ENCODE measurements around the gene HTT-AS.

The HTT-AS gene

DNA sequence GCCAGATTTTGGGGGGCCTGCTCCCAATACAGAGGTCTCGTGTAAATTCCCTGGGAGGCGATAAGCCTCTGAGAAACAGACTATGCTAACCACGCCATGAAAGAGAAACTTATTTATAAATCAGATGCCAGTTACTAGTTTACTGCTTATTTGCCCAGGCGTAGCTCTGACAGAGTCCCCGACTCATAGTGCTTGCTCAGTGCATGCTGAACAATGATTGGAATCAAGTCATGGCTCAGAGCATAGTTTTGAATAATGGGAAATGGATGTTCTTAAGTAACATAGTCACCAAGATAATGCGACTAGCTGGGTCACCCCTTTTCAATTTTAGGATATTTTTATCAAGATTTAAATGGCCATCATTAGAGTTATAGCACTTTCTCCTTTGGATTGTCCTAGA lies 40.0 kb upstream of the HTT-AS start:
- TF ChIP-seq SIN3A (IDR thresholded peaks at IDR 0.05; ENCODE audit: borderline replicate concordance, insufficient read depth, low read length) (no peak), POLR2AphosphoS5 (IDR thresholded peaks at IDR 0.05; ENCODE audit: low read depth, low read length) (no peak), REST (IDR thresholded peaks at IDR 0.05; ENCODE audit: insufficient read depth in 1 of 2, low read depth in 2 of 2, low read length in 2 of 2) (no peak), TAF1 (IDR thresholded peaks at IDR 0.05; ENCODE audit: borderline replicate concordance, insufficient read depth, low read length) (no peak), FOXP2 (optimal IDR thresholded peaks at IDR 0.05; ENCODE audit: borderline replicate concordance, extremely low read depth, extremely low read length, insufficient read depth) (no peak)

DNA sequence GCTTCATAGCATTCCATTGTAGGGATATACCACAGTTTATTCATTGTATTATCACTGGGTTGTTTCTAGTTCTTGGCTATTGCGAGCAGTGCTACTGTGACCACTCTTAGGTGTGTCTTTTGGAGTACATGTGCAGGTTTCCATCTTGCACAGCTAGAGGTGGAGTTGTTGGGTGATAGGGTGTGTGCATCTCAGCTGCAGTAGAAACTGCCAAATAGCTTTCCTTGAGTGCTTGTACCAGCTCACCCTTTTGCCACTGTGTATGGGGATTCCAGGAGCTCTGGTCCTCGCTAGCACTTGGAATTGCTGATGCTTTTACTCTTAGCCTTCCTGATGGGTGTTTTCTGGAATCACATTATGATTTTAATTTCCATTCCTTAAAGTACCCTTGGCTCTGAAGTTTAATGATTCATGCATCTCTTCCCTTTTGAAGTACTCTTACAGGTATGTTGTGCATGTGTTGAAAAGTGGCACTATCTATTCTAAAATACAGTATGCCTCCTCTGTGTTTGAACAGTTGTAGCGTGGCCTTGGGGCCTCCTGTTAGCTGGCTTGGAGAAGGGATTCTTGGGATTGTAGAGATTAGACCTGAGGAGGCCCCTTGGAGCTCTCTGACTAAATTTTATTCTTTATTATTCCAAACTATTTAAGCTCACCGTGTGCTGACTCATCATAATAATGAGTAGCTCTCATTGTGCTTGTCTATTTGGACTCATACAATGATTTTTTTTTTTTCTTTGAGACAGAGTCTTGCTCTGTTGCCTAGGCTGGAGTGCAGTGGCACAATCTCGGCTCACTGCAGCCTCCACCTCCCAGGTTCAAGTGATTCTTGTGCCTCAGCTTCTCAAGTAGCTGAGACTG lies 38.5 kb upstream of the HTT-AS start:
- TF ChIP-seq POLR2AphosphoS5 (IDR thresholded peaks at IDR 0.05; ENCODE audit: low read depth, low read length) (no peak), REST (IDR thresholded peaks at IDR 0.05; ENCODE audit: insufficient read depth in 1 of 2, low read depth in 2 of 2, low read length in 2 of 2) (no peak), SIN3A (IDR thresholded peaks at IDR 0.05; ENCODE audit: borderline replicate concordance, insufficient read depth, low read length) (no peak), TAF1 (IDR thresholded peaks at IDR 0.05; ENCODE audit: borderline replicate concordance, insufficient read depth, low read length) (no peak), FOXP2 (optimal IDR thresholded peaks at IDR 0.05; ENCODE audit: borderline replicate concordance, extremely low read depth, extremely low read length, insufficient read depth) (no peak)

DNA sequence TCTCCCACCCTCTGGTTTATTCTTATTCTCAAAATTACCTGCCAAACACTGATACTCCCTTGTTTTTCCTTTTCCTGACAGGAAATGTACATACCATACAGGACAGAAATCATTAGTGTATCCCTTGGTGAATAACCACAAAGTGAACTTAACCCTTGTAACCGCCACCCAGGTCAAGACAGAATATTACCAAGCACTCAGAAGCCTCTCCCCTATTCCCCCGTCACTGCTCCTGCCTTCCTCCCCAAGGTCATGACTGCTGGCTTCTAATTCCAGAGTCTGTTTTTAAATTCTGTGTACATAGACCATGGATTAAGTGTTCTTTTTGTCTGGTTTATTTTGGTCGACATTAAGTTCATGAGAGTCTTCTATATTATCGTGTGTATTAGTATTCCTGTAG lies 37.9 kb upstream of the HTT-AS start:
- TF ChIP-seq FOXP2 (optimal IDR thresholded peaks at IDR 0.05; ENCODE audit: borderline replicate concordance, extremely low read depth, extremely low read length, insufficient read depth), result no peak
- no peak for TF ChIP-seq POLR2AphosphoS5 (IDR thresholded peaks at IDR 0.05; ENCODE audit: low read depth, low read length)
- TF ChIP-seq REST (IDR thresholded peaks at IDR 0.05; ENCODE audit: insufficient read depth in 1 of 2, low read depth in 2 of 2, low read length in 2 of 2), result no peak
- TF ChIP-seq TAF1 (IDR thresholded peaks at IDR 0.05; ENCODE audit: borderline replicate concordance, insufficient read depth, low read length), result no peak
- TF ChIP-seq SIN3A (IDR thresholded peaks at IDR 0.05; ENCODE audit: borderline replicate concordance, insufficient read depth, low read length), result no peak

DNA sequence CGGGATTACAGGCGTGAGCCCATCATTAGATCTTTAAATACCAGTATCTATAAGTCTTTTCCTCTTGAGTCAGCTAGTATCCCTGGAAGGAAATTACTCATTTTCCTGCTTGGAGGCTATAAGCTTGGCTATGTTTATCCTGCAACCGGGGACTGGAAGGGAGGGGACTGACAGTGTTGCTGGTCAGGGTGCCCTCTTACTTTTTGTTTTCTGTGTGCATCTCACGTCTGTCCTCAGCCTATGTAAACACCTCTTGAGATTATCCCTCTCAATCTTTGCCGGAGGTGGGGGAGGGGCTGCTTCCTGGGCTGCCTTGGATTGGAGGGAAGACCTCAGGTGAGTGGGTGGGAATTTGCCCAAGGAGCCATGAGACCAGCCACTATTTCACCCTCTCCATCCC lies 37.1 kb upstream of the HTT-AS start:
- TF ChIP-seq TAF1 (IDR thresholded peaks at IDR 0.05; ENCODE audit: borderline replicate concordance, insufficient read depth, low read length) (no peak), POLR2AphosphoS5 (IDR thresholded peaks at IDR 0.05; ENCODE audit: low read depth, low read length) (no peak), FOXP2 (optimal IDR thresholded peaks at IDR 0.05; ENCODE audit: borderline replicate concordance, extremely low read depth, extremely low read length, insufficient read depth) (no peak)

- no peak for TF ChIP-seq POLR2AphosphoS5 (IDR thresholded peaks at IDR 0.05; ENCODE audit: low read depth, low read length)
- TF ChIP-seq TAF1 (IDR thresholded peaks at IDR 0.05; ENCODE audit: borderline replicate concordance, insufficient read depth, low read length), result no peak
- no peak for TF ChIP-seq REST (IDR thresholded peaks at IDR 0.05; ENCODE audit: insufficient read depth in 1 of 2, low read depth in 2 of 2, low read length in 2 of 2)
- TF ChIP-seq FOXP2 (optimal IDR thresholded peaks at IDR 0.05; ENCODE audit: borderline replicate concordance, extremely low read depth, extremely low read length, insufficient read depth), result no peak
- no peak for TF ChIP-seq SIN3A (IDR thresholded peaks at IDR 0.05; ENCODE audit: borderline replicate concordance, insufficient read depth, low read length)
These were observed 33.9 kb upstream of the HTT-AS start for GRCh38 chr4:3108211-3108610.

Data from PFSK-1 (cell line).